Upper lobe of right lung (tissue), 1 donor: ENCODE data around the gene ITIH3. TPM values are rescaled to one million over a fixed set of nuclear protein-coding genes. Genes with fewer than 3 reads are reported as not detected.

Experiments used
- ATAC-seq: fragments of 200-7000 bp; cut with Tn5 transposase; one replicate; pipeline ENCODE4 v1.9.1; 2020; ENCODE audit warnings: mild to moderate bottlenecking, moderate library complexity
- DNase-seq: peaks from one replicate; pipeline ENCODE4 v3.0.0-alpha.2; 2020
- H3K27ac ChIP-seq: fragments of 200-600 bp; one replicate; pipeline ENCODE4 v1.8.0; 2022
- H3K27me3 ChIP-seq: fragments of 200-600 bp; one replicate; pipeline ENCODE4 v1.8.0; 2022; ENCODE audit warnings: mild to moderate bottlenecking
- H3K36me3 ChIP-seq: fragments of 200-600 bp; one replicate; pipeline ENCODE4 v1.8.0; 2022
- H3K4me1 ChIP-seq: fragments of 200-600 bp; one replicate; pipeline ENCODE4 v1.8.0; 2022
- H3K4me3 ChIP-seq: fragments of 200-600 bp; one replicate; pipeline ENCODE4 v1.8.0; 2022; ENCODE audit warnings: mild to moderate bottlenecking
- H3K9me3 ChIP-seq: fragments of 200-600 bp; one replicate; pipeline ENCODE4 v1.8.0; 2022
- CTCF ChIP-seq: fragments of 200-600 bp; IDR thresholded peaks from one replicate; pipeline ENCODE4 v1.8.0; 2022; ENCODE audit warnings: antibody characterized with exemption
- intact Hi-C: fragments of 100-400 bp; cut with DNase I; formaldehyde crosslinking; loops from one replicate; pipeline ENCODE4 v1.11.0; 2022
- microRNA-seq: library from miRNA; unstranded; fragments of <30 nt; microRNA quantifications from one replicate; pipeline ENCODE4 v1.2.0, GENCODE V29; 2020; ENCODE audit warnings: borderline microRNAs expressed
- total RNA-seq: library from RNA; stranded (reverse); fragmentation: NEBNext Ultra II Directional; extraction: Animal tissue kit (Norgen Biotek cat#: 25700); gene quantifications from one replicate; pipeline ENCODE4 v1.2.1, GENCODE V29; 2021
- donor health status: DM: no; HTN: yes; CAD: no; lungs with severe emphysema.

Gene ITIH3
- total RNA-seq, 1 donor from 2014 or later, result 9.5 TPM

- peaks cover 54% of the 10 kb centered on the region for H3K36me3 ChIP-seq
- H3K4me1 ChIP-seq, result no peaks in the 10 kb centered on the region
- intact Hi-C loops, result no loop called here
- no peak overlapping the region for H3K27ac ChIP-seq
- no peak for TF ChIP-seq CTCF
- DNase-seq (no peak), ATAC-seq (peak; percentile 29)
- no peak overlapping the region for H3K4me3 ChIP-seq
- H3K9me3 ChIP-seq, result no peaks in the 10 kb centered on the region
- no peaks in the 10 kb centered on the region for H3K27me3 ChIP-seq
Measured at GRCh38 chr3:52852419-52852818, 57.8 kb downstream of the ITIH3 start.

GRCh38 chr3:52854013-52854412 is 59.4 kb downstream of the ITIH3 start:
- Histone ChIP-seq H3K27me3 (no peaks in the 10 kb centered on the region), H3K27ac (no peak overlapping the region), H3K4me3 (no peak overlapping the region), H3K9me3 (no peaks in the 10 kb centered on the region), H3K36me3 (peaks cover 38% of the 10 kb centered on the region), H3K4me1 (no peaks in the 10 kb centered on the region)
- DNase-seq (no peak), ATAC-seq (no peak)
- intact Hi-C loops, result no loop called here
- TF ChIP-seq CTCF, result no peak

GRCh38 chr3:52856666-52857065 is 62.1 kb downstream of the ITIH3 start:
- Histone ChIP-seq H3K4me3 (no peak overlapping the region), H3K27me3 (no peaks in the 10 kb centered on the region), H3K36me3 (peaks cover 23% of the 10 kb centered on the region), H3K4me1 (no peaks in the 10 kb centered on the region), H3K9me3 (no peaks in the 10 kb centered on the region), H3K27ac (no peak overlapping the region)
- intact Hi-C loops, result no loop called here
- DNase-seq (no peak), ATAC-seq (no peak)
- TF ChIP-seq CTCF, result no peak

GRCh38 chr3:52857133-52857532 is 62.5 kb downstream of the ITIH3 start:
- no peak for TF ChIP-seq CTCF
- no peak overlapping the region for H3K27ac ChIP-seq
- DNase-seq (no peak), ATAC-seq (no peak)
- H3K4me3 ChIP-seq, result no peak overlapping the region
- no peaks in the 10 kb centered on the region for H3K27me3 ChIP-seq
- no peaks in the 10 kb centered on the region for H3K4me1 ChIP-seq
- H3K9me3 ChIP-seq, result no peaks in the 10 kb centered on the region
- H3K36me3 ChIP-seq, result peaks cover 18% of the 10 kb centered on the region
- intact Hi-C loops, result no loop called here

GRCh38 chr3:52857864-52858263 is 63.3 kb downstream of the ITIH3 start:
- intact Hi-C loops, result no loop called here
- peaks cover 14% of the 10 kb centered on the region for H3K36me3 ChIP-seq

More at GRCh38 chr3:52857864-52858263, 63.3 kb downstream of the ITIH3 start:
- TF ChIP-seq CTCF, result no peak
- no peaks in the 10 kb centered on the region for H3K9me3 ChIP-seq
- DNase-seq (no peak), ATAC-seq (no peak)
- H3K27me3 ChIP-seq, result no peaks in the 10 kb centered on the region
- H3K27ac ChIP-seq, result no peak overlapping the region
- H3K4me3 ChIP-seq, result no peak overlapping the region
- no peaks in the 10 kb centered on the region for H3K4me1 ChIP-seq

Small RNAs within 50 kb of the gene (microRNA-seq; reads per million reads assigned to microRNA genes)
- gene MIR8064, result not detected

Other genes starting within 250 kb of the ITIH3 start
- gene PBRM1, start 108.9 kb upstream of the ITIH3 start, total RNA-seq, result 67.1 TPM
- 50.6 TPM for gene GNL3, start 108.8 kb upstream of the ITIH3 start, total RNA-seq
- 44.9 TPM for gene GLT8D1, start 89.0 kb upstream of the ITIH3 start, total RNA-seq
- gene SPCS1, start 88.7 kb upstream of the ITIH3 start, total RNA-seq, result 76.0 TPM
- gene NEK4, start 23.9 kb upstream of the ITIH3 start, total RNA-seq, result 27.2 TPM
- not detected for gene ITIH1, start 17.2 kb upstream of the ITIH3 start, total RNA-seq
- 26.9 TPM for gene ITIH4, start 35.9 kb downstream of the ITIH3 start, total RNA-seq
- gene MUSTN1, start 40.2 kb downstream of the ITIH3 start, total RNA-seq, result 5.4 TPM
- gene STIMATE, start 102.8 kb downstream of the ITIH3 start, total RNA-seq, result 34.7 TPM